Stimulated activated CD4-positive, alpha-beta T cell treated with anti-CD3 and anti-CD28 coated beads, Interleukin-15, amount 100 ng/mL, for 1 hour (primary cell): ENCODE results near the gene SOWAHC.

Experiments used
- DNase-seq, 2 donors: peaks; one replicate each; pipeline ENCODE4 v3.0.0-alpha.2; 2020; ENCODE audit warnings: low read depth in 1 of 2, low spot score in 1 of 2

The SOWAHC gene

GRCh38 chr2:109645412-109646184 lies 31.4 kb downstream of the SOWAHC start:
- no peak for DNase-seq

DNA sequence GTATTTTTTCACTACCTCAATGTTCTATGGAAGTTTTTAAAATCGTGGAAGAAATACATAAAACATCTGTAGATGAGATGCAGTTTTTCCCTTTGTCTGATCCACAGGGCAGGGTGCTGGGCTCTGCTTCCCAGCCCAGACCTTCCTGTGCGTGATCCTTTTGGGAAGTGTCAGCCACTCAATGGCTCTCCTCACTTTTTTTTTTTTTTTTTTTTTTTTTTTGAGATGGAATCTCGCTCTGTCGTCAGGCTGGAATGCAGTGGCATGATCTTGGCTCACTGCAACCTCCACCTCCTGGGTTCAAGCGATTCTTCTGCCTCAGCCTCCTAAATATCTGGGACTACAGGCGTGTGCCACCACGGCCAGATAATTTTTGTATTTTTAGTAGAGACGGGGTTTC lies 32.8 kb downstream of the SOWAHC start:
- DNase-seq = no peak

DNA sequence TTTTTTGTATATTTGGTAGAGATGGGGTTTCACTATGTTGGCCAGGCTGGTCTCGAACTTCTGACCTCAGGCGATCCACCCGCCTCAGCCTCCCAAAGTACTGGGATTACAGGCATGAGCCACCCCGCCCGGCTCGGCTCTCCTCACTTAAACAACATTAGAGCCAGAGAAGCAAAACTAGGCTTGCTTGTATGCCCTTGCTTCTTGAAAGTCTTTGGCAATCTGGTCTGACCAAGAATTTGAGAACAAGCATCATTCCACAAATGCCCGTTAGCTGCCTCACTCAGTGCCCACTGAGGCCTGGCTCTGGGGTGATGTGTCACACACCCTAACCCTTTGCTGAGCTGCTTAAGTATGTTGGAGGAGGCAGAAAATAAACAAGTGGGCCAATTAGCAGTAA lies 33.5 kb downstream of the SOWAHC start:
- DNase-seq = no peak

- DNase-seq = no peak
Measured at GRCh38 chr2:109648041-109648527, 33.9 kb downstream of the SOWAHC start.

- DNase-seq = no peak
Measured at GRCh38 chr2:109649736-109650695, 35.9 kb downstream of the SOWAHC start.

- no peak for DNase-seq
Measured at GRCh38 chr2:109654326-109655050, 40.3 kb downstream of the SOWAHC start.

GRCh38 chr2:109655287-109655686 lies 41.1 kb downstream of the SOWAHC start:
- DNase-seq = no peak

DNA sequence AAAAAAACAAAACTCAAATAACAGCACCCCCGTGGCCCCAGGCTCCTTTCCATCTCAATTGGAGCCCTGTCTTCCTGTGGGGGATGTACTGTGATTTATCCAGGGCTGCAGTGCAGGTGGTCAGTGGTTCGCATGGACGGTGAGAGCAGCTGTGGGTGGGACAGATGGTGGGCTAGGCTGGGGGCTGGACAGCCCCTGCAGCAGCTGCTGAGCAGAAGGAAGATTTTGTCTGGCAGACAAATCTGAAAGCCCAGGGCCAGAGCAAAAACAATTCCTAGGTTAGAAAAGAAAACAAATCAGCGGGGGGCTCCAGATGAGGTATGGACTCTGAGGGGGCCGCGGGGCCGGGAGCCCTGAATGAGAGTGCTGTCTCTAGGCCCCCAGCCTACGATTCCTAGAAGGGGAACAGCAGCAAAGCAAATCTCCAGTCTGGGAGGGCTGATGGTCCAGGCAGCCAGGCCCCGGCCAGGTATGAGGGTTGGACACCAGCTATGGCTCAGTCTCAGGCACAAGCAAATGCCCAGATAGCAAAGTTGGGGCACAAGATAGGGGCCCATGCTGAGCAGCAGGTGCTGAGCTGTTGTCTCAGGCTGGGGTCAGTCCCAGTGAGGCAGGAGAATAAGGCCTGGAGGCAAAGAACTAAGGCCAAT lies 45.4 kb downstream of the SOWAHC start:
- no peak for DNase-seq

DNA sequence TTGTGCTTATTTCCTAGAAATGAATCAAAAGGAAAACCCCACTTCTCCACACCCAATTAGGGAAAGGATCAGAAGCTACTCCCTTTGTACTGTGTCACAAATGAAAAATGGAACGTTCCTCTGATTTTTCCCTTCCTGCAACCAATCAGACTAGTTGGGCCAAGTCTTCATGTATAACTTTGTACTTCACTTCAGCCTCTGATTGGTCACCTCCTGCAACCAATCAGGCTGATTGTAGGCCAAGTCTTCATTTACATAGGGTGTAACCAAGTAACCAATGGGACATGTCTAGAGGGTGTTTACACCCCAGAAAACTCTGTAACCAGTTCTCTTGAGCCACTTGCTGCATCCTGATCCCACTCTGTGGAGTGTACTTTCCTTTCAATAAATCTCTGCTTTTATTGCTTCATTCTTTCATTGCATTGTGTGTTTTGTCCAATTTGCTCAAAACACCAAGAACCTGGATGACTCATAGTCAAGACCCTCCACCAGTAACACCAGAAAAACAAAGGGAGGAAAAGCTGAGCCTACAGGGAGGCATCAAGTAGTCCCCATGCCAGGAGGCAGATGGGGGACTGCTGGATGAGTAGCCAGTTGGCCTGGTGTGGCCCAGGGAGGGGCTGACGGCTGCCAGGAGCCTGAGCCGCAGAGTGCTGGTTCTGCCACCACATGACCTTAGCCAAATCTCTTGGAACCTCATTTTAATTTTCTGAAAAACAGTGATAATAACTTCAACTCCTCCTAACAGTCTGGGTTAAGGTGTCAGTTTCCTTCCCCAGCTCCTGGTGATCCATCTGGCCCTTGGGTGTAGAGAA lies 46.1 kb downstream of the SOWAHC start:
- DNase-seq = no peak

- no peak for DNase-seq
Measured at GRCh38 chr2:109662889-109663288, 48.7 kb downstream of the SOWAHC start.

GRCh38 chr2:109663721-109664120 lies 49.6 kb downstream of the SOWAHC start:
- DNase-seq = no peak

- no peak for DNase-seq
Measured at GRCh38 chr2:109666466-109666865, 52.3 kb downstream of the SOWAHC start.
